ENCODE measurements around the gene SUV39H1.
"Not testable (repeated sequence)": the region's sequence is repeated elsewhere in the genome, so short reads cannot be mapped to it uniquely, and the experiment has no call there.

The SUV39H1 gene

DNA sequence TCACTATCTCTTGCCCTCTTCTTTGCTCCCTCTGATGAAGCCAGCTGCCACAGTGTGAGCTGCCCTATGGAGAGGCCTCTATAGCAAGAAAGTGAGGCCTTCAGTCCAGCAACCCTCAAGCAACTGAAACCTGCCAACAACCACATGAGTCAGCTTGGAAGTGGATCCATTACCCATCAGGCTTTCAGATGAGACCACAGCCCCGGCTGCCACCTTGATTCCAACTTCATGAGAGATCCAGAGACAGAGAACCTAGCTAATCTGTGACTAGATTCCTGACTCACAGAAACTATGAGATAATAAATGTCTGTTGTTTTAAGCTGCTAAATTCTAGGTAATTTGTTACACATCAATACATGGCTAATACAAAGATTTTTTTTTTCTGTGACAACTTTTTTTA is 33.3 kb upstream of the SUV39H1 start:
- POLR2A ChIA-PET, result no interaction called here
- no peak overlapping the region for H3K27ac ChIP-seq (ENCODE audit: insufficient read depth in 1 of 2, low read depth in 1 of 2, low read length in 2 of 2, poor library complexity in 1 of 2, severe bottlenecking in 2 of 2)
- H3K4me3 ChIP-seq (ENCODE audit: control insufficient read depth in 1 of 7, extremely low read depth in 1 of 7, insufficient read depth in 4 of 7, low read depth in 2 of 7, low read length in 6 of 7), result no peak overlapping the region
- peaks cover 0 to 4% (median 0%) of the 10 kb centered on the region in 5 experiments for H3K9me3 ChIP-seq (ENCODE audit: control extremely low read depth in 1 of 5, control insufficient read depth in 4 of 5, insufficient read depth in 2 of 5, low read depth in 1 of 5, low read length in 4 of 5)
- 80% methylated on average over 1 of the region's 1 CpG for WGBS (ENCODE audit: insufficient coverage)
- CTCF ChIA-PET, result interaction anchor here (1.4 kb wide), 1 partner anchor 15 kb away, joined by 4 read pairs; no protein-coding TSS in a partner anchor
- DNase-seq, result no peak
- no peaks in the 10 kb centered on the region for H3K4me1 ChIP-seq (ENCODE audit: control extremely low read depth in 1 of 4, control insufficient read depth in 4 of 4, insufficient read depth in 4 of 4, low read length in 3 of 4)
- no peaks in the 10 kb centered on the region for H3K36me3 ChIP-seq (ENCODE audit: control insufficient read depth in 4 of 4, insufficient read depth in 4 of 4, low read length in 3 of 4)
- H3K27me3 ChIP-seq (replicated peaks in 2 of 5; ENCODE audit: control insufficient read depth in 4 of 5, insufficient read depth in 5 of 5, low read length in 4 of 5), result no peaks in the 10 kb centered on the region

DNA sequence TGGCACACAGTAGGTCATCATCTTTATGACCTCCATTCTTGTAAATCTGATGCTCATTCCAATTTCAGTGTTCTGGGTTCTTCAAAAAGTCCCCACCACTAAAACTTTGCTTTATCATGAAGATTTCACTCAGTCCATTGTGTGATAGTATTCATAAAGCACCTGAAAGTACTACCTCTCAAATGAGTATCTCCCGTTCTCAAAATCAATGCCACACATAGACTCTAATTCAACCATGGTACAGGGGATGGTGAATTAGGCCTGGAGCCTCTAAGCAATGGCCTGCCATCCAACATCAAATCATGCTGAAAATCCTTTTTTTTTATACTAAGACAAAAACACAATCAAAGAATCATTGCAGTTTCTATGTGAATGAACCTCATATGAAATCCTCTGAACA is 32.4 kb upstream of the SUV39H1 start:
- no peaks in the 10 kb centered on the region for H3K27me3 ChIP-seq (replicated peaks in 2 of 5; ENCODE audit: control insufficient read depth in 4 of 5, insufficient read depth in 5 of 5, low read length in 4 of 5)
- H3K27ac ChIP-seq (ENCODE audit: insufficient read depth in 1 of 2, low read depth in 1 of 2, low read length in 2 of 2, poor library complexity in 1 of 2, severe bottlenecking in 2 of 2), result no peak overlapping the region
- DNase-seq, result no peak
- ChIA-PET CTCF (no interaction called here), POLR2A (no interaction called here)
- no peaks in the 10 kb centered on the region for H3K36me3 ChIP-seq (ENCODE audit: control insufficient read depth in 4 of 4, insufficient read depth in 4 of 4, low read length in 3 of 4)
- WGBS (ENCODE audit: insufficient coverage), result no CpG with 5 or more reads among the region's 1 CpG
- no peaks in the 10 kb centered on the region for H3K4me1 ChIP-seq (ENCODE audit: control extremely low read depth in 1 of 4, control insufficient read depth in 4 of 4, insufficient read depth in 4 of 4, low read length in 3 of 4)
- H3K4me3 ChIP-seq (ENCODE audit: control insufficient read depth in 1 of 7, extremely low read depth in 1 of 7, insufficient read depth in 4 of 7, low read depth in 2 of 7, low read length in 6 of 7), result no peak overlapping the region
- peaks cover 0 to 4% (median 0%) of the 10 kb centered on the region in 5 experiments for H3K9me3 ChIP-seq (ENCODE audit: control extremely low read depth in 1 of 5, control insufficient read depth in 4 of 5, insufficient read depth in 2 of 5, low read depth in 1 of 5, low read length in 4 of 5)

DNA sequence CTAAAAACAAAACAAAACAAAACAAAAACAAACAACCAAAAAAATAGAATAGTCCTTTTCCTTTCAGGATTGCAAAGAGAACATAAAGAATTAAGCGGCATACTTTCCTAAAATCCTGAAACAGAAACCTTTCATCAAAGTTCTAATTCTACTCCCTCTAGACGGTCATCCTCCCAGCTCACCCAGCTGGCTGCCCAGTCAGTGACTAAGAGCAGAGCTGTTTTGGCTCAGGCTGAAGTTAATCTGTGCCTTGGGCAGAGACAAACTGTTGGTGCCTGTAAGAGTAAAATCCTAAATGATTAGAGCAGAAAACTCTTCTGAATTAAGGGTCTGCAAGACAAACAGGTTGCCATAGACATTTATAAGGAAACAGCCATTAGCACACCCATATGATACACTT is 30.5 kb upstream of the SUV39H1 start:
- DNase-seq, result no peak
- CTCF ChIA-PET, result interaction anchor here (0.6 kb wide), 1 partner anchor 18 kb away, joined by 3 read pairs; no protein-coding TSS in a partner anchor
- Histone ChIP-seq H3K4me1 (ENCODE audit: control extremely low read depth in 1 of 4, control insufficient read depth in 4 of 4, insufficient read depth in 4 of 4, low read length in 3 of 4) (no peaks in the 10 kb centered on the region), H3K9me3 (ENCODE audit: control extremely low read depth in 1 of 5, control insufficient read depth in 4 of 5, insufficient read depth in 2 of 5, low read depth in 1 of 5, low read length in 4 of 5) (peaks cover 0 to 4% (median 0%) of the 10 kb centered on the region in 5 experiments), H3K36me3 (ENCODE audit: control insufficient read depth in 4 of 4, insufficient read depth in 4 of 4, low read length in 3 of 4) (no peaks in the 10 kb centered on the region), H3K4me3 (ENCODE audit: control insufficient read depth in 1 of 7, extremely low read depth in 1 of 7, insufficient read depth in 4 of 7, low read depth in 2 of 7, low read length in 6 of 7) (no peak overlapping the region), H3K27ac (ENCODE audit: insufficient read depth in 1 of 2, low read depth in 1 of 2, low read length in 2 of 2, poor library complexity in 1 of 2, severe bottlenecking in 2 of 2) (no peak overlapping the region), H3K27me3 (replicated peaks in 2 of 5; ENCODE audit: control insufficient read depth in 4 of 5, insufficient read depth in 5 of 5, low read length in 4 of 5) (no peaks in the 10 kb centered on the region)
- WGBS (ENCODE audit: insufficient coverage), result 100% methylated on average over 1 of the region's 2 CpGs
- POLR2A ChIA-PET, result no interaction called here

DNA sequence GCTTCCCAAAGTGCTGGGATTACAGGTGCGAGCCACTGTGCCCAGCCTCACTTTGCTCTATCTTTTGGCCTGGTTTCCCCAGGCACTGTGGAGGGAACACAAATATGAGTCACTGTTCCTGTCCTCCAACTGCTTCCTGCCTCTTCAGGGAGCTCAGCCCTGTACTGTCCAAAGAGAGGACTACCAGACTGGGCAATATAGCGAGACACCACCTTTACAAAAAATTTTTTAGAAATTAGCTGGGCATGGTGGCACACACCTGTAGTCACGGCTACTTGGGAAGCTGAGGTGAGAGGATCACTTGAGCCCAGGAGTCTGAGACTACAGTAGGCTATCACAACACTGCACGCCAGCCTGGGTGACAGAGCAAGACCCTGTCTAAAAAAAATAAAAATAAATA is 29.9 kb upstream of the SUV39H1 start:
- no peaks in the 10 kb centered on the region for H3K36me3 ChIP-seq (ENCODE audit: control insufficient read depth in 4 of 4, insufficient read depth in 4 of 4, low read length in 3 of 4)
- H3K27ac ChIP-seq (ENCODE audit: insufficient read depth in 1 of 2, low read depth in 1 of 2, low read length in 2 of 2, poor library complexity in 1 of 2, severe bottlenecking in 2 of 2), result no peak overlapping the region
- no peaks in the 10 kb centered on the region for H3K27me3 ChIP-seq (replicated peaks in 2 of 5; ENCODE audit: control insufficient read depth in 4 of 5, insufficient read depth in 5 of 5, low read length in 4 of 5)
- CTCF ChIA-PET, result no interaction called here
- H3K4me1 ChIP-seq (ENCODE audit: control extremely low read depth in 1 of 4, control insufficient read depth in 4 of 4, insufficient read depth in 4 of 4, low read length in 3 of 4), result no peaks in the 10 kb centered on the region
- DNase-seq, result no peak
- WGBS (ENCODE audit: insufficient coverage), result 90% methylated on average over 2 of the region's 4 CpGs
- POLR2A ChIA-PET, result no interaction called here
- H3K4me3 ChIP-seq (ENCODE audit: control insufficient read depth in 1 of 7, extremely low read depth in 1 of 7, insufficient read depth in 4 of 7, low read depth in 2 of 7, low read length in 6 of 7), result no peak overlapping the region
- peaks cover 0 to 4% (median 0%) of the 10 kb centered on the region in 5 experiments for H3K9me3 ChIP-seq (ENCODE audit: control extremely low read depth in 1 of 5, control insufficient read depth in 4 of 5, insufficient read depth in 2 of 5, low read depth in 1 of 5, low read length in 4 of 5)

DNA sequence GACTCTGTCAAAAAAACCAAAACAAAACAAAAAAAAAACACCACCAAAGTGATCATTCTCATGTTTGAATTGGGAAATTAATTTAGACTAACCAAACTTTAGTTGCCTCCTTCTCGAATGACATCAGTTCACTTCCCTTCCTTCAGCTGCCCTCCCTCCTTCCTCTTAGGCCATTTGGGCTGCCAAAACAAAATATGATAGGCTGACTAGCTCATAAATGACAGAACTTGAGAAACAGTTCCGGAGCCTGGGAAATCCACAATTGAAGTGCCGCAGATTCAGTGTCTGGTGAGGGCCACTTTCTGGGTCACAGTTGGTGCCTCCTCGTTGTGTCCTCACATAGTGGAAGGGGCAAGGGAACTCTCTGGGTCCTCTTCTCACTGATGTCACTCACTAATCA is 29.0 kb upstream of the SUV39H1 start:
- Histone ChIP-seq H3K4me3 (ENCODE audit: control insufficient read depth in 1 of 7, extremely low read depth in 1 of 7, insufficient read depth in 4 of 7, low read depth in 2 of 7, low read length in 6 of 7) (no peak overlapping the region), H3K9me3 (ENCODE audit: control extremely low read depth in 1 of 5, control insufficient read depth in 4 of 5, insufficient read depth in 2 of 5, low read depth in 1 of 5, low read length in 4 of 5) (peaks cover 0 to 4% (median 0%) of the 10 kb centered on the region in 5 experiments), H3K27me3 (replicated peaks in 2 of 5; ENCODE audit: control insufficient read depth in 4 of 5, insufficient read depth in 5 of 5, low read length in 4 of 5) (no peaks in the 10 kb centered on the region), H3K36me3 (ENCODE audit: control insufficient read depth in 4 of 4, insufficient read depth in 4 of 4, low read length in 3 of 4) (no peaks in the 10 kb centered on the region), H3K27ac (ENCODE audit: insufficient read depth in 1 of 2, low read depth in 1 of 2, low read length in 2 of 2, poor library complexity in 1 of 2, severe bottlenecking in 2 of 2) (no peak overlapping the region), H3K4me1 (ENCODE audit: control extremely low read depth in 1 of 4, control insufficient read depth in 4 of 4, insufficient read depth in 4 of 4, low read length in 3 of 4) (no peaks in the 10 kb centered on the region)
- ChIA-PET CTCF (interaction anchor here (0.7 kb wide), 1 partner anchor 10 kb away, joined by 3 read pairs; no protein-coding TSS in a partner anchor), POLR2A (no interaction called here)
- peak in 2 of 3 donors; percentile 26 to 31 for DNase-seq
- 90% methylated on average over 2 of the region's 4 CpGs for WGBS (ENCODE audit: insufficient coverage)

DNA sequence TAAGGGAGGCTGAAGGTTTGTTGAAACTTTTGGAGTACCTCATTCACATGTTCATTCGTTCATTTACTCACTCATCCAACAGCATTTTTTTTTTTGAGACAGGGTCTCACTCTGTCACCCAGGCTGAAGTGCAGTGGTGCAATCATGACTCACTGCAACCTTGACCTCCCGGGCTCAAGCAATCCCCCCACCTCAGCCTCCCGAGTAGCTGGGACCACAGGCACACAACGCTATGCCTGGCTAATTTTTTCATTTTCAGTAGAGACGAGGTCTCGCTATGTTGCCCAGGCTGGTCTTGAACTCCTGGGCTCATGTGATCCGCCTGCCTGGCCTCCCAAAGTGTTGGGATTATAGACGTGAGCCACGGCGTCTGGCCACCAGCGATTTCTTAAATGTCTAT is 28.3 kb upstream of the SUV39H1 start:
- H3K27me3 ChIP-seq (replicated peaks in 2 of 5; ENCODE audit: control insufficient read depth in 4 of 5, insufficient read depth in 5 of 5, low read length in 4 of 5); H3K9me3 ChIP-seq (ENCODE audit: control extremely low read depth in 1 of 5, control insufficient read depth in 4 of 5, insufficient read depth in 2 of 5, low read depth in 1 of 5, low read length in 4 of 5); H3K27ac ChIP-seq (ENCODE audit: insufficient read depth in 1 of 2, low read depth in 1 of 2, low read length in 2 of 2, poor library complexity in 1 of 2, severe bottlenecking in 2 of 2); POLR2A ChIA-PET; H3K4me3 ChIP-seq (ENCODE audit: control insufficient read depth in 1 of 7, extremely low read depth in 1 of 7, insufficient read depth in 4 of 7, low read depth in 2 of 7, low read length in 6 of 7); H3K36me3 ChIP-seq (ENCODE audit: control insufficient read depth in 4 of 4, insufficient read depth in 4 of 4, low read length in 3 of 4); CTCF ChIA-PET; H3K4me1 ChIP-seq (ENCODE audit: control extremely low read depth in 1 of 4, control insufficient read depth in 4 of 4, insufficient read depth in 4 of 4, low read length in 3 of 4); DNase-seq: not testable (repeated sequence)
- WGBS (ENCODE audit: insufficient coverage), result 95% methylated on average over 9 of the region's 11 CpGs

DNA sequence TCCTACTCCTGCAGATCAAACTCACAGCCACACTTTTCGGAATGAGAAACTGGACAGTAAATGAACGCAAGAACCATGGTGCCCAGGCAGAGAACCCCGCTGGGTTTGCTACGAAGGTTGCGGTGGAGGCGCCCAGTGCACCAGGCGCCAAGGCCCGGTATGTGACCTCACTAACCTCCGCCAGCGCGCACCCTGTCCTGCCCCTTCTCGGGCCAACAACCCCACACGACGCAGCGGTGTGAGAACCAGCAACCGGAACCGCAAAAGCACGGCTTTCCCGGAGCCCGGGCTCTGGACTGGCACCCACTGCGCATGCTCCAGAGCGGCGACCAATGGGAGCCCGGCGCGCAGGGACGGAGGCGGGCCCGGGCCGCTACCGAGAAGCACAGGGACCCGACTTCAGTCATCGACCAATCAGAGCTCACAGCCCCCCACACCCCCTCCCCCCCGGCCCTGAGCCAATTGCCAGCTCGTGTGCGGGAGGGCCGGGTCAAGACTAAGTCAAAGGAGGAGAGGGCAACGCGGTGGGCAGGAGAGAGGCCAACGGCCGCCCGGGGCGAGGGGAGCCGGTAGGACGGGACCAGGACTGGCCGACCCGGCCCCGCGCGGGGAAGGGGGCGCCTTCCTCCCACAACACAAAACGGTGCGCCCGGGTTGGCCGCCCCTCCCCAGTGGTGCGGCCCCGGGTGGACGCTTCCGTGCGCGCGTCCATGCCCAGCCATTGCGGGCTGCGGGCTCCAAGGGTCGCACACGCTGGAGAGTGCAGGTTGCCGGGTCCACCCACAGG is 20.2 kb upstream of the SUV39H1 start:
- H3K27ac ChIP-seq (ENCODE audit: insufficient read depth in 1 of 2, low read depth in 1 of 2, low read length in 2 of 2, poor library complexity in 1 of 2, severe bottlenecking in 2 of 2), result peak overlapping the region; percentile 66 to 84
- CTCF ChIA-PET, result no interaction called here
- WGBS (ENCODE audit: insufficient coverage), result 43% methylated on average over 53 of the region's 67 CpGs
- peaks cover 0 to 2% (median 0%) of the 10 kb centered on the region in 5 experiments for H3K9me3 ChIP-seq (ENCODE audit: control extremely low read depth in 1 of 5, control insufficient read depth in 4 of 5, insufficient read depth in 2 of 5, low read depth in 1 of 5, low read length in 4 of 5)
- no peaks in the 10 kb centered on the region for H3K36me3 ChIP-seq (ENCODE audit: control insufficient read depth in 4 of 4, insufficient read depth in 4 of 4, low read length in 3 of 4)
- peak overlapping the region; percentile 59 to 83 (median 72) for H3K4me3 ChIP-seq (ENCODE audit: control insufficient read depth in 1 of 7, extremely low read depth in 1 of 7, insufficient read depth in 4 of 7, low read depth in 2 of 7, low read length in 6 of 7)
- no peaks in the 10 kb centered on the region for H3K27me3 ChIP-seq (replicated peaks in 2 of 5; ENCODE audit: control insufficient read depth in 4 of 5, insufficient read depth in 5 of 5, low read length in 4 of 5)
- H3K4me1 ChIP-seq (ENCODE audit: control extremely low read depth in 1 of 4, control insufficient read depth in 4 of 4, insufficient read depth in 4 of 4, low read length in 3 of 4), result peaks cover 0 to 29% (median 17%) of the 10 kb centered on the region in 4 experiments
- peak; percentile 86 to 93 (median 93) for DNase-seq
- POLR2A ChIA-PET, result interaction anchor here (0.5 to 0.6 kb wide), 3 partner anchors 116 to 224 kb away, joined by 3 read pairs; partner anchors contain the start of gene HDAC6
